Activated B cell treated with CpG ODN at 0.5 μM for 24 hours (primary cell): Measurements from ENCODE around the gene PRKAG2. TPM values are rescaled to one million over a fixed set of nuclear protein-coding genes. Genes with fewer than 3 reads are reported as not detected.

ENCODE experiments used
- ATAC-seq: fragments of 200-7000 bp; cut with Tn5 transposase; one replicate; pipeline ENCODE4 v1.10.0; 2021; ENCODE audit warnings: low read depth, mild to moderate bottlenecking, moderate library complexity
- CTCF ChIA-PET: fragments of 350-600 bp; sonication (Branson Sonifier 250); formaldehyde crosslinking; loops from one replicate; lab custom pipeline; 2021; ENCODE audit warnings: antibody characterized with exemption; lab: Charles Lee
- POLR2A ChIA-PET: fragments of 350-600 bp; sonication (Branson Sonifier 250); formaldehyde crosslinking; loops from one replicate; lab custom pipeline; 2021; ENCODE audit warnings: antibody characterized with exemption; lab: Charles Lee
- DNase-seq: peaks from one replicate; pipeline ENCODE4 v3.0.0; 2022
- H3K27ac Mint-ChIP-seq: one replicate; pipeline ENCODE4 v1.8.0; 2020; ENCODE audit warnings: mixed read lengths
- H3K27me3 Mint-ChIP-seq: one replicate; pipeline ENCODE4 v1.8.0; 2021; ENCODE audit warnings: mixed read lengths
- H3K36me3 Mint-ChIP-seq: one replicate; pipeline ENCODE4 v1.8.0; 2021; ENCODE audit warnings: low read depth, mixed read lengths
- H3K4me1 Mint-ChIP-seq: one replicate; pipeline ENCODE4 v1.8.0; 2021; ENCODE audit warnings: mixed read lengths
- H3K4me3 Mint-ChIP-seq: one replicate; pipeline ENCODE4 v1.8.0; 2020; ENCODE audit warnings: mild to moderate bottlenecking, mixed read lengths
- H3K9me3 Mint-ChIP-seq: one replicate; pipeline ENCODE4 v1.8.0; 2020; ENCODE audit warnings: mixed read lengths
- intact Hi-C: fragments of 100-400 bp; cut with micrococcal nuclease; formaldehyde crosslinking; loops from one replicate; pipeline ENCODE4 v1.15.1; 2024
- total RNA-seq: library from RNA; stranded (reverse); gene quantifications from 2 replicates; pipeline ENCODE4 v1.2.3, GENCODE V29; 2022
- TF ChIP-seq, protein P1 (sequence below): fragments of 200-600 bp; IDR thresholded peaks from one replicate; pipeline ENCODE4 v1.8.0; 2022; ENCODE audit warnings: antibody characterized with exemption, mild to moderate bottlenecking

Gene PRKAG2
- total RNA-seq, 1 donor from 2014 or later: 19.7 TPM

DNA sequence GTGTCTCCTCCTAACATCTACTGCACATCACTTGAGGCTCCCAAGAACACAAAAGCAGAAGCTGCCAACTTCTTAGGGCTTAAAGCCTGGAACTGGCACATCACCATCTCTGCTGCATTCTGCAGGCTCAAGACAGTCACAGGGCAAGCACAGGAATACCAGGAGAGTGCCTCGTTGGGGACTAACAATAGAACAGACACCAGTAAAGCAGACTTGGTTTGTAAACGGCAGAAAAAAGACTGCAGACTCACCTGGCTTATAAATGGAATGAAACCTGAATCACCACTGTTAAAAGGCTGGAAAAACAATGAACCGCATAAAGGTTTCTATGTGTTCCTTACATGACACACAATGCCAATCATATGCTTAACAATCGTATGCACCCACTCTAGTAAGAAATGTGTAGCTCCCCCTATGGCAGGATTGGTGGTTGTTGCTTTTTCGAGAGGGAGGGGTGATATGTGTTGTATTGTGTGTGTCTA, 370.0 kb downstream of the PRKAG2 start:
- DNase-seq (no peak), ATAC-seq (no peak)
- POLR2A ChIA-PET: no interaction called here
- no peak overlapping the region for H3K4me3 Mint-ChIP-seq
- TF ChIP-seq, protein P1, sequence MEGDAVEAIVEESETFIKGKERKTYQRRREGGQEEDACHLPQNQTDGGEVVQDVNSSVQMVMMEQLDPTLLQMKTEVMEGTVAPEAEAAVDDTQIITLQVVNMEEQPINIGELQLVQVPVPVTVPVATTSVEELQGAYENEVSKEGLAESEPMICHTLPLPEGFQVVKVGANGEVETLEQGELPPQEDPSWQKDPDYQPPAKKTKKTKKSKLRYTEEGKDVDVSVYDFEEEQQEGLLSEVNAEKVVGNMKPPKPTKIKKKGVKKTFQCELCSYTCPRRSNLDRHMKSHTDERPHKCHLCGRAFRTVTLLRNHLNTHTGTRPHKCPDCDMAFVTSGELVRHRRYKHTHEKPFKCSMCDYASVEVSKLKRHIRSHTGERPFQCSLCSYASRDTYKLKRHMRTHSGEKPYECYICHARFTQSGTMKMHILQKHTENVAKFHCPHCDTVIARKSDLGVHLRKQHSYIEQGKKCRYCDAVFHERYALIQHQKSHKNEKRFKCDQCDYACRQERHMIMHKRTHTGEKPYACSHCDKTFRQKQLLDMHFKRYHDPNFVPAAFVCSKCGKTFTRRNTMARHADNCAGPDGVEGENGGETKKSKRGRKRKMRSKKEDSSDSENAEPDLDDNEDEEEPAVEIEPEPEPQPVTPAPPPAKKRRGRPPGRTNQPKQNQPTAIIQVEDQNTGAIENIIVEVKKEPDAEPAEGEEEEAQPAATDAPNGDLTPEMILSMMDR: no peak
- H3K9me3 Mint-ChIP-seq: no peaks in the 10 kb centered on the region
- intact Hi-C loops: no loop called here
- peaks cover 2% of the 10 kb centered on the region for H3K36me3 Mint-ChIP-seq
- H3K4me1 Mint-ChIP-seq: peaks cover 46% of the 10 kb centered on the region
- H3K27ac Mint-ChIP-seq: no peak overlapping the region
- H3K27me3 Mint-ChIP-seq: no peaks in the 10 kb centered on the region
- CTCF ChIA-PET: no interaction called here

Other genes with a start within 250 kb of the PRKAG2 start
- not detected in 2 replicates for gene GALNTL5, start 79.3 kb upstream of the PRKAG2 start, total RNA-seq
- 9.0 and 10.8 TPM in 2 replicates for gene GALNT11, start 148.6 kb upstream of the PRKAG2 start, total RNA-seq